H4 (cell line): ENCODE results near the gene CDK14. TPM values are rescaled to one million over a fixed set of nuclear protein-coding genes. Genes with fewer than 3 reads are reported as not detected.

Experiments
- DNase-seq: peaks from one replicate; pipeline ENCODE4 v3.0.0-alpha.2; 2015; ENCODE audit warnings: low spot score
- total RNA-seq: library from RNA; depleted of rRNA; stranded (reverse); fragments of >200 nt; shearing (Covaris generic); gene quantifications from 2 replicates; pipeline ENCODE4 v1.2.3, GENCODE V29; 2014

The CDK14 gene
- total RNA-seq, 1 experiment from 2014 or later: 14.0 TPM

DNA sequence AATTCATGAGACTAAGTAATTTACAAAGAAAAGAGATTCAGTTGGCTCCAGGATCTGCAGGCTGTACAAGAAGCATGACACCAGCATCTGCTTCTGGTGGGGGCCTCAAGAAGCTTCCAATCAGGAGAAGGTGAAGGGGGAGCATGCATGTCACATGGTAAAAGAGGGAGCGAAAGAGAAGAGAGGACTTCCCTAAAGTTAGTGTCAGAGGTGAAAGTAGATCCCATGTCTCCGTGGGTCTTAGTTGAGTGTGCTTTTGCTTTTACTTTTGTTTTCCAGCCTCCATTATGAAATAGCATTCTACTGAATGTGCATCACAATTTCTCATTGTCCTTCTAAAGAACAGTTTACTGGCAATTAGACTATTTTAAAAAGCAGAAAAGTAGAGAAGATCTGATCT, 454.6 kb downstream of the CDK14 start:
- DNase-seq: no peak

DNA sequence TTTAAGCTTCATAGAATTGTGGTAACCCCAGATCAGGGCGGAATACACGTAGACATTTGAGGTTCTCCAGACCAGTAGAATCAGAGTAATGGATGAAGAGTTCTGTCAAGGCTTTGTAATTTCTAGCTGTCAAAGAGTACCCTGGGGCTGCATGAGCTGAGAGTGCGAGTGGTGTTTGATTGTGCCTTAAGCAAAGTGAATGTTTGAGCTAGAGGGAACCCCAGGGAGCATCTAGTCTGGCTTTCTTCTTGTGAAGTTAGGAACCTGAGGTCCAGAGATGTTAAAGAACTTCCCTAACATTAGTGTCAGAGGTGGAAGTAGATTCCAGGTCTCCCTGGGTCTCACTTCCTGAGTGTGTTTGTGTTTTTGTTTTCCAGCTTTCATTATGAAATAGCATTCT, 455.8 kb downstream of the CDK14 start:
- DNase-seq: no peak

DNA sequence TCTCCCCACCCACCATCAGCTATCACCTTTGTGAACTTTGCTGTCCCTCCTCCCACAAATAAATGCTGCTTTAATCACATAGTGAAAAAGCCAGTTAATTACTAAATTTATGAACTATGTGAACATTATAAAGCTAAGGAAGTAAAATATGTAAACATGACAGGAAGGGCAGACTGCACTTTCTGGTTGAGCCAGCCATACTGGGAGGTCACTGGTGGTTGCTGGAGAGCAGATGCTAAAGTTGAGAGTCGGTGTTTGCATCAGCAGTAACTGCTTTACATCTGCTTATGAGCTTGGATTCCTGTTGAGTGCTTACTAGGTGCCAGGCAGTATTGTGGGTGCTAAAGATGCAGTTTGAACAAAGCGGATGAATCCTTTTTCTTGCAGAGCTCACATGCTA, 458.3 kb downstream of the CDK14 start:
- no peak for DNase-seq

DNA sequence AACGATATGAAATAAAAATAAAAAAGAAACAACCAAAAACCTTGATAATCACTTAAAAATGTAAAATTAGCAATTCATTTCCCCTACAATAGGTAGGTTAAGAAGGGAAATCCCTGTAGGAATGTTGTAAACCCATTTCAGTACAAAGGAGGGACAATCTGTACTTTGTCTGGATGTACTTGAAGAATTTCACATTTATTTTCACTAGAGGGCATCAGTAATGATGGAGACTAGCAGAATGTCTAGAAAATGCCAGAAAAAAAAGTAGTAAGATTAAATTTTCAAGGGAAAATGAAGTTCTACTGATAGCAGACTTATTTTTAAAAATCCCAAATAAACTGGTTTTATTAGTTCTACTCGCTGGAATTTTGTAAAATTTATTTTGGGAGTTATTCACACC, 459.1 kb downstream of the CDK14 start:
- no peak for DNase-seq

DNA sequence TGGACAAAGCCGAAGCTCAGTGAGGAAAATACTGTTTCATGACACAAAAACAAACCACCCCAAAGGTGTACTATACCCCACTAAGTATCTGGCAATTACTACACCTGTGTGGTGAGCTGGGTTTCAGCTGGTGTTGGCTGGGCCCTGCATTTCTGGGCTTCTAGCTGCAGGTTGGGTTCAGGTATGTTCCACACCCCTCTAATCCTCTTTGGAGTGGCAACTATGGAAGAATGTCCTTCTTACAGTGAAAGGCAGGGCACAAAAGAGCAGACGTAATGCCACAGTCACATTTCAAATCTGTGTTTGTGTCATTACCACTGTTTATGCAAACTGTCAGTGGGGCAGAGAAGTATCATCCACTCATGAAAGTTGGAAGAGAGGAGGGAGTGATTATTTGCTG, 466.6 kb downstream of the CDK14 start:
- DNase-seq: no peak

DNA sequence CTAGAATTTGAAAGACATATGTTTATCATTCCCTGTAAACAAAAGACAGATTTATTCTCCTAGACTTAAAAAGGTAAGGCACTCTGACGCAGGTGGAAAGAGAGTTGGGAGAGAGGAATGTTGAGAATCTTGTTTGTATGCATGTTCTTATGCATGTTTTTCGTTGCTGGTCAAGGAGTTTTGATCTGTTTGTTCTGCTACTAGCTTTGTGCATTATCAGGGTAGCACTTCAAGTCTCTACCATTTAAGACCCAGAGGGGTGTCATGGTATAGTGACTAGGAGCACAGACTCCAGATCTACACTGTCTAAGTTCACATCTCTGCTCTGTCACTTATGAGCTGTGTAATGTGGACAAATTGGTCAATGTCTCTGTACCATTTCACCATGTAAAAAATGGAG, 467.9 kb downstream of the CDK14 start:
- no peak for DNase-seq

DNA sequence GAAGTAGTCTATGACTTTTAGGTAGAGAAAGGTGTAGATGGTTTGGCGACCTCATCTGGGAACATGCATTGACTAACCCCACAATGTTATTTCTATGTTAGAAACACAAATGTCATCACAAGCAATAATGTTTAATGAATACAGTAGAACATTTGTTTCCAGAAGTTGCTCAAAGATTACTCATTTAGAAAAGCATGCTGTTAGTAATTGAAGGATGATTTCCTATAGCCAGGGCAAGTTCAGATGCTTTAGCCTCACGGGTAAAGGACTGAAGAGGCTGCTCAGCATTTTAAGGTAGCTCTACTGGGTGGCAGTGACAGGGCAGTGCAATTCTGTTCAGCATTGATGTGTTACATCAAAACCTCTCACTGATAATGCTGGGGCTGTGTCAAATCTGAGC, 468.8 kb downstream of the CDK14 start:
- no peak for DNase-seq

DNA sequence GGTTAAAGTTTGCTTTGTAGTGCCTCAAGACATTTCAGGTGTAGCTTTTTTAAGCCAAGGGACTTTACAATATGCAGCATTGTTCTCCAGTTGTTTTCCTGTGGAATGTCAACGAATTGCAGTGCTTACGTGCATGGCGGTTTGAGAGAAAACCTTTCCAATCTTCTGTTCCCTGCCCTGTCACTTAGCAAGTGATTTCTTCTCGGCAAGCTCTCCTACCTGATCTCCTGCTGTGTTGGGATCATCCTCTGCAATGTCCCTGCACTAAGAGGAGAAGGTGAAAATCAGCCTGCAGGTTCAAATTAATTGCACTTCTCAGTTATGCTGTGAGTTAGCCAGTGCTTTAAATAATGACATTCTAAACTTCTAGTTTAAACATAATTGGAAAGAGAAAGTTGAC, 470.5 kb downstream of the CDK14 start:
- DNase-seq: no peak

DNA sequence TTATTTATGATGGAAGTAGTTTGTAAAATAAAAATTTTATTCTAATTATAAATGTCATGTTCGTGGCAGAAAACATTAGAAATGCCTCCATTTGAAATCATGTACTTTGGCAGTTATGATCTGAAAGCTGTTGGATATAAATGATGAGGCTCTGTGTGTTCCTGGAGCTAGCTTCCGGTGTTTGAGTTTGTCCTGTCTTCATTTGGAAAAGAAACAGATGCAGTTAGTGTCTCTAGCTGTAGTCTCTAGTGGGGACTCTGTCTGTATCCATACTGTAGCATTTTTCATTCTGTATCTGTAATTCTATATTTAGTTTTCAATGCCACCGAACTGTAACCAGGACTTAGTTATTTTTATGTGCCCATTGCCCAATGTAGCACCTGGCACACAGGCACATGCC, 471.1 kb downstream of the CDK14 start:
- DNase-seq: no peak

DNA sequence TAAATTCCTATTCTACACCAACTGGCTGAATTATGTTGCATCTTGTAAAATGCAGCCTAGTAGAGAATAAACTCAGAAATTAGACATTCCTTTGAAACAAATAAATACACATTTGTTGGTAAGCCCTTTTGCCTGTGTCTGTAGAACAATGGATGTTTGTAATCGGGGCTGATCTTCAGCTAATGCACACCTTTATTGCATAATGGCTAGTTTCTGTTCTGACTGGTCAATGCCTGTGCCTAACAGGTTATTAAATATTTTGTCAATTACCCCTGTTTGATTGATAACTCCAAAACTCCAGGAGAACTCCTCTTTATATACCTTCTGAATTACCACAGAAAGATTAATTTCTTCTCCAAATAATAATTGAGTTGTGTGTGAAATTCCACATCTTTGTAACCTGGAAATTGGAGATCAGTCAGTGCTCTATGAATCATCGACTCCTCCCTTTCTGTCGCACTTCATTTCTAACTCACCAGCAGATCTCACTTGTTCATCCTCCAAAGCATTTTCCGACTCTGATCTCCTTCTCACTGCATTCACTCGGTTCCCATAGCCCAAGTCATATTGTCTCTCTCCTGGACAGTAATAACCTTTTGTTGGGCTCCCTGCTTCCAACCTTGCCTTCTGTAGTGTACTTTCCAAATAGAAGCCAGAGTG, 472.1 kb downstream of the CDK14 start:
- DNase-seq: no peak

DNA sequence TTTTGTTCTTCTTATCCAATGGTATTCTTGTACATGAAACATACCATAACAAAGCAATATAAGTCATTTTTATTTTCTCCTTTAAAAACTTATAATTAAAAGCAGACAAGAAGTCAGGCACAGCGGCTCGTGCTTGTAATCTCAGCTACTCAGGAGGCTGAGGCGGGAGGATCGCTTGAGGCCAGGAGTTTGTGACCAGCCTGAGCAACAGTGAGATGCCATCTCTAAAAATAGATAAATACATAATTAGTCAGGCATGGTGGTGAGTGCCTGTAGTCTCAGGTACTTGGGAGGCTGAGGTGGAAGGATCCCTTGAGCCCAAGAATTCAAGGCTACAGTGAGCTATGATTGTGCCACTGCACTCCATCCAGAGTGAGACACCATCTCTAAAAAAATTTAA, 473.0 kb downstream of the CDK14 start:
- DNase-seq: no peak

DNA sequence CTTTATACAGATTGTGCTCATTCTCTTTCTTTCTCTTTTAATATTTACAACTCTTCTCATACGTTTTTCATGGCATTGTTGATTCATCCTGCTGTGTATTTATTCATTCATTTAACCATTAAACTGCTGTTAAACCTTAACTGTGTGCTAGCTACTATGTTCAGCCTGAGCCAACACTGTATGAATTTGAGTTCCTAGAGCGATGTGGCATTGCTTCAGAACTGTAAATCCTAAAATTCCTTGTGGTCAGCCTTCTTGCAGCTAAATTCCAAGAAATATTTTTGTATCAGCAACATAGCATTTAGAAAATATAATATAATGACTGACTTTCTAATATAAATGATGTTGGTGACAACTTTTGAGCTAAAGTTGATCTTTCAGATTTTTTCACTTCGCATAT, 483.4 kb downstream of the CDK14 start:
- no peak for DNase-seq

DNA sequence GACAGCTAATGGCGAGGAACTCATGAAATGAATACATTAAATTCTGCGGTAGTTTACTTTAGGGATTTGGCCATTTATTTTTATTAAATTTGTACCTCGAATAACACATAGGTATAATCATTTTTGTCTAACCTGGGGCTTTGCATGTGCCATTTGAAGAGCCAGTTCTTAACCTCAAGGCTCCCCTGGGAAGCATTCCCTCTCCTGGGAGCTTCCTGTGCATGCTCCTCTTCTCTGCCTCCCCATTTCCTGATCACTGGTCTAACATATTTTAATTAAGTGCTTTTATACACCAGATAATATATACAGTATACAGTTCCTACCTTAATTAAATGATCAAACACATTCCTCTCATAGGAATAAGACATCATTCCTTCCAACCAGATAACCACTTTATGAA, 484.2 kb downstream of the CDK14 start:
- DNase-seq: no peak

DNA sequence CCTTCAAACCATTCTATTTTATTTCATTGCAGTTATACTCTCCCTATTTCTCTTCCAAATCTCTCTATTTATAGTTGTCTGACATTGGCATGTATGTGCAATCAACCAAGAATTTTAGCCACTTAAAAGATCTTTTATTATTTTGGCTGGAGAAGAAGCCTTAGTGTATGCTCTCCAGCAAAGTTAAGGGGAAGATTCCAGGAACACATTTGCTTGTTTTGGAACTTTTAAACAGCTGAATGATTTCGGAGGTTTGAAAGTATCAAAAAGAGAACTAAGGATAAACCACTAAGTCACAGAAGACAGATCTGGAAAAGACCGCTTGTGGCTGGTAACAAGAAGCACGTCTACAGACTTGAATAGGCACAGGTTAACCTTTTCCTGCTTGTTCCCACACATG, 485.9 kb downstream of the CDK14 start:
- DNase-seq: no peak

DNA sequence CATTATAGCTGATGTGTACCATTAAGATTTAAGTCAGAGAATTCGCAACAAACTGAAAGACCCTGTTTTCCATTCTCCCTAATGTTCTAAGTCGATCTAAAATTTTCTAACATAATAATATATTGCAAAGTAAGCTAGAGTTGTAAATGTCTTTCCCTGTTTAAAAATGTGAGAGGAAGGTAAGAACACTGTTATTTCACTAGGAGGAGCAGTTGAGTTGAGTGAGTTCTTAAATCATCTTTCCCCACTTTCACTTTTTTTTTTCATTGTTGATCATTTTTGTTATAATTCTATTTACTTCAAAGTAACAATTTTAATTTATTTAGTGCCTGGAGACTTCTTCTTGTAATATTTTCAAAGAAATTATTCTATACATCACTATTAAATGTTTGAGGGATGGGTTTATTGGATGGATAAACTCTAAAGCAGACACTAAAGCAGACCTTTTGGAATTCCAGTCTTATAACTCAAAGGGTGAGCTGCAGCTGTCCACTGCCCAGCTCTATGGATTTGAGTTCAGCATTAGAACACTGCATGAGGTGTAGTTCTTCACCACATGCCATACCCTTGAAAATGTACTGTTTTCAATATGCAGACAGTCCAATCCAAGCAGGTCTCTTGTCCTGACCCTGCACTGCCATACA, 486.9 kb downstream of the CDK14 start:
- DNase-seq: peak; percentile 36

DNA sequence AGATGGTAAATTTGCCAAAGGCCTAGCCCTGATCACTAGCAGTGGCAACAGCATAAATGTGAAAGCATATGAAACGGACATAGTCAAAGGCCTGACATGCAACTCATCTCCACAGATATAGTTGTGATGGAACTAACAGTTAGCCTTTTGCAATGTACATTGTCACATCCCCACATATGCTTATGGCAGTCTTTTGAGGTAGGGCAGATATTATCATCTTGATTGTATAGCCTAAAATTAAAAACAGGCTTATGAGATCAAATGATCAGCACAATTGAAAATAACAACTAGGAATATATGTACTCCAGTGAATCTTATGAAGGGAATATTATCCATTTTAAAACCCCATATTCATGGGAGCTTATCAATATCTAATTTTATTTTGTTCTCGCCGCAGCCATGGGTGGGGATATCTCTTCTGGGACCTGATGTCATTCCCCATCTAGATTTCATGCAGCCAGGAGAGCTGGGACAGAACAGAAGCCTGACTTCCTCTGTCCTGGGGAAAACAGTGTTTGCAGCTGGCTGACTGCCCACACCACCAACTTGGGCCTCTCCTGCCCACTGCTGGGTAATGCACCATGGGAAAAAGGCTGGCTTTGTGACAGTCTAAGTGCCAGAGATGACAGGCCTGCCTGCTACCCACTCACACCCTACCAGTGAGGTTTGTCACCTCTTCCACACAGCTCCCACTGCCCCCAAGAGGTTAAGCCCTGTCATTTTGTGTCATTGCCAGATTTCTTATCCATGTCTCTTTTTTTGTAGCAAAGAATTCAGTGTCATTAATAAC, 487.9 kb downstream of the CDK14 start:
- DNase-seq: peak; percentile 58

DNA sequence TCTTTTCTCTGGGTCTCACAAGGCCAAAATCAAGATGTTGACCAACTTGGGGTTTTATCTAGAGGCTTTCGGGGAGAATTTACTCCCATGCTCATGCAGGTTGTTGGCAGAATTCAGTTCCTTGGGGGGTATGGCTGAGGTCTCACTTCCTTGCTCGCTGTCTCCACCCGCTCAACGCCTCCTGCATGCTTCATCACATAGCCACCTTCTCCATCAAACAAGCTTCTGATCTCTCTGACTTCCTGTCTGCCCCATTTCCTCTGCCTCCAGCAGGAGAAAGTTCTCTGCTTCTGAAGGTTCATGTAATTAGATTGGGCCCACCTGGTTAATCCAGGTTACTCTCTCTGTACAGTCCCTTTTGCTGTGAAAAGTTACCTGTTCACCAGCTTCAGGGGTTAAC, 489.1 kb downstream of the CDK14 start:
- DNase-seq: no peak

DNA sequence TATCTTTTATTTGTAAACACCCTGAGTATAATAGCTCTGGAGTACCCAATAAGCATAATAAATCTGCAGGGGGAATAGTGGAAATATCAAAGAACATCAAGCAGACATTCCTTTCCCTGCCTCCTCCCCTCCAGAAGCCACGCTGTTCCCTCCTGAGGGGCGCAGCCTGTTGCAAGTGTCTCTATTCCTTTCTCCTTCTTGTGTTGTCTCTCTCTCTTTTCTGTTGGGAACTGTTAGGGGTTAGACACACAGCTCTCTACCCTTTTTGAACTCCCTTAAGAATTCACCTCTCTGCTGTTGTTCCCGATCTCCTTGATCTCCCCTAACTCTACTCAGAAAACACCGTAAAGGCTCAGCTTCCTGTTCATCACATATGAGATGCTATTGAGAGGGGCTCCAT, 490.1 kb downstream of the CDK14 start:
- DNase-seq: no peak

DNA sequence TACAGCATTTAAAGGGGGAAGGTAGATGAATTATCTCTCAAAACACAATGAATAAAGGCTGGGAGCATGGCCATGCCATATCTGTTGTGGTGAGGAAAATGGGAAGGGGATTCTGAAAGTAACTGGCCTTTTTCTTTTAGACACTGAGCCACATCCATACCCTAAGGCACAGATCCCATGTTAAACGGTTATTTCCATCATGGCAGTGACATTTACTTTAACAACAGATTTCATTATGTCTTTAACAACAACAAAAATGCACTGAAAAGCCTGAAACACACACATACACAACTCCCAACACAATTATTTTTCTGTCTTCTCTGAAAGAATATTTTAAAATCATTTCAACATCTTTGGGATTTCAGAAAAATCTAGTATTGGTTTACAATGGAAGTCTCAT, 492.0 kb downstream of the CDK14 start:
- DNase-seq: no peak

DNA sequence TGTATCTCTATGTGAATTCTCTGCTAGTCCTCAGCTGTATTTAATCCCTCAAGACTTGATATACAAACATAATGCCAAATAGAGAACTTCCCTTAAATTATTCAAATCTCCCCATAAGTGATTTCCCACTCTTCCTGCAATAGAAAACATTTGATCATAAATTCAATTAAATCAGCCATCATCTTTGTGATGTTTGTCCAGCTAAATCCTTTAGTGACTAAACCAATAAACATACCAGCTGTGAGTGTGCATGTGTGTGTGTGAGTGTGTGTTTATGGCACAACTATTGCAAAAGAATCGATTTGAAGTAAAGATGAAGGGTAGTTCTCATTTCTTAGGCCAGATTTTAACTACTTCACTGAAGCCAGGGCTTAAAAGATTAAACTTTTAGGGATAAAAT, 492.6 kb downstream of the CDK14 start:
- no peak for DNase-seq

DNA sequence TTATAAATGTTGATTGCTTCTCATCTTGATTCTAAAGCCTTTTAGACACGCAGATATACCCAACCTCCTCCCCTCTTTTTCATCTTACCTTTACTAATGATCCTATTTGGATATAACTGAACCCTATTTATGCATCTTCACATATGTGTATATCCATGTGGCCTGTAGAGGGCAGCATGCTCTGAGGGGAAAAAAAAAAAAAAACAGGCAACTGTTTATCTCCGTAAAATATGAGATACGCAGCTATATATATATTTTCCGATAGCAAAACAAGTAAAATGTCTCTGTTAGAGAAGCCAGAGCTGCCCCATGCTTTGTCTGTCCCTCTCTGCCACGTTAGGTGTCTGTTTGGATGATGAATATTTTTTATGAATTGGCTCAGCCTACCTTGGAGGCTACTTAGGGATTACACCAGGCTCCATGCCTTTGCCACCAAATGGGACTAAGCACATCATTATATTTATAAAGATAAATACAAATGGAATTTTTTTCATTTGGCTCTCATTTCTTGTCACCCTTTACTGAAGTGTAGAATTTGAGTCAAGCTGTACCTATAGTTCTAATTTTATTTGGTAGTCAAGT, 493.4 kb downstream of the CDK14 start:
- peak; percentile 39 for DNase-seq

DNA sequence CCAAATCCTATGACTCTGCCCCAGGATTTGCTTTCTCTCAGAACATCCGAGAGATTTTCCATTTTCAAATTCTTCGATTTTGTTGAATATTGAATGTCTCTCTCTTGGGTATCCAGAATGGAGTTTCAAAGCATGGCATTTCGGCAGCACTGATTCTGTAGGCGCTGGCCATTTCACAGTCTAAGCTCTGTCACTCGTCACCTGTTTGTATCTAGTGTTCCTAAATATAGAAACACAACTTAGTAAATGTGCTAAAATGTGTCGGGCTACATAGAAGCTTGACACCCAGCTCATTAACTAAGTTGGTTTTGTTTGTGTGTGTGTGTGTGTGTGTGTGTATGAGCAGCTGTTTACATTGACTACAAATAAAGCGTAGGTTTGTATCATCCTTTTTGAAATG, 494.6 kb downstream of the CDK14 start:
- DNase-seq: no peak

DNA sequence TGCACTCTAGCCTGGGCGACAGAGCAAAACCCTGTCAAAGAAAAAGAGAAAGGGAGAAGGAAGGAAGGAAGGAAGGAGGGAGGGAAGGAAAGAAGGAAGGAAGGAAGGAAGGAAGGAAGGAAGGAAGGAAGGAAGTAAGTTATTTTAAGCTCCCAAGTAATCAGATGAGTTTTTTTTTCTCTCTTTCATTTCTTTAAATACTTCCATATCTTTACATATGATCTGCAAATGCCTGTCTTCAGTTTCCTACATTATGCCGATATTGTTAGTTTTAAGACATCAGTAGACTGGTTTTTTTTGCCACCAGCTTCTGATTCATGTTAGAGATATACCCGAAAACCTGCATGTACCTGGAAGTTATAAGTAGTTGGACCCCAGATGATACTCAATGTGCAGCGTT, 495.5 kb downstream of the CDK14 start:
- no peak for DNase-seq
